Lower lobe of right lung (tissue), 2 donors: ENCODE measurements around the gene NUFIP1. TPM values are rescaled to one million over a fixed set of nuclear protein-coding genes. Genes with fewer than 3 reads are reported as not detected.

Source experiments
- ATAC-seq, 2 donors: fragments of 200-7000 bp; cut with Tn5 transposase; one replicate each; pipeline ENCODE4 v1.9.1; 2020 to 2022; ENCODE audit warnings: mild to moderate bottlenecking in 2 of 2, moderate library complexity in 2 of 2
- DNase-seq: peaks from one replicate; pipeline ENCODE4 v3.0.0-alpha.2; 2020
- H3K27ac ChIP-seq: fragments of 200-600 bp; one replicate; pipeline ENCODE4 v1.8.0; 2022
- H3K27me3 ChIP-seq: fragments of 200-600 bp; one replicate; pipeline ENCODE4 v1.8.0; 2022; ENCODE audit warnings: low read depth
- H3K36me3 ChIP-seq: fragments of 200-600 bp; one replicate; pipeline ENCODE4 v1.8.0; 2022; ENCODE audit warnings: mild to moderate bottlenecking
- H3K4me1 ChIP-seq: fragments of 200-600 bp; one replicate; pipeline ENCODE4 v1.8.0; 2022
- H3K4me3 ChIP-seq: fragments of 200-600 bp; one replicate; pipeline ENCODE4 v1.8.0; 2022; ENCODE audit warnings: mild to moderate bottlenecking
- H3K9me3 ChIP-seq: fragments of 200-600 bp; one replicate; pipeline ENCODE4 v1.8.0; 2022
- intact Hi-C: fragments of 100-400 bp; cut with DNase I; formaldehyde crosslinking; loops from one replicate; pipeline ENCODE4 v1.11.0; 2022
- total RNA-seq: library from RNA; stranded (reverse); fragmentation: NEBNext Ultra II Directional; extraction: Animal tissue kit (Norgen Biotek cat#: 25700); gene quantifications from one replicate; pipeline ENCODE4 v1.2.1, GENCODE V29; 2021
- TF ChIP-seq, protein P1 (sequence below): fragments of 200-600 bp; IDR thresholded peaks from one replicate; pipeline ENCODE4 v1.8.0; 2022; ENCODE audit warnings: antibody characterized with exemption, mild to moderate bottlenecking
- donor health status: DM: no; HTN: yes; CAD: no; lungs with severe emphysema.

Gene NUFIP1
- total RNA-seq, 1 donor from 2014 or later: 3.8 TPM

DNA sequence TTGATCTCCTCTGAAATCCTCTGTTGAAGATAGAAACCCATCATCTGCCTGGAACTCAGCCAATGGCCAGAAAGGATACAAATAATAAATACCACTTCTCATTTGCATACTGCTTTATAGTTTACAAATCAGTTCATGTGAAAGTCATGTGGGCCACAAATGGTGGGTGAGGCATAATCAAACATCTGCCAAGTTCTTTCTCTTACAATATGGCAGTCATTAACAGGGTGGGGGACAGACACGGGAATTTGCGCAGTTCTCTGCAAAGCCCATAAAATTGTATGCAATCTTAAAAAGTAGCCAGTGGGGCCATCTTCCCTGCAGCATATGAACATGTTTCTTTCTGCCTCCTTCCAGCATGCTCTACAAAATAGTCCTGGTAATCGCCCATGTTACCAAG lies 59.6 kb downstream of the NUFIP1 start:
- no peak overlapping the region for H3K27ac ChIP-seq

DNA sequence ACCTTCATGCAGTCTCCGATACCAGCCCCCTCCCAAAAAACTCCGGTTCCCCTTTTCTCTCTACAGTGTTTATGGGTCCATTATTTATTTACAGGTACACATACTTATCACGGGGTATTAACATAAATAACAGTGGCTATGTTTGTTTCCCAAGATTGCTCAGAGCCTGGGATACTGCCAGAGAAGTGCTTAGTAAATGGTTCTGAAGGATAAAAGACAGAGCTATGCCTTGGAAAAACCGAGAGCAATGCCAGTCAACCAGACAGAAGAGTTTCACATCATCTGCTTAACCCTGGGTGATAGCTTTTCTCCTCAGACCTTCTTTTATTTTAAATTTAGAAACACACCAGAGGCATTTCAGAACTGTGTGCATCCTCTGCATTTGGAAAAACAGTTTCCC lies 61.3 kb downstream of the NUFIP1 start:
- TF ChIP-seq, protein P1, sequence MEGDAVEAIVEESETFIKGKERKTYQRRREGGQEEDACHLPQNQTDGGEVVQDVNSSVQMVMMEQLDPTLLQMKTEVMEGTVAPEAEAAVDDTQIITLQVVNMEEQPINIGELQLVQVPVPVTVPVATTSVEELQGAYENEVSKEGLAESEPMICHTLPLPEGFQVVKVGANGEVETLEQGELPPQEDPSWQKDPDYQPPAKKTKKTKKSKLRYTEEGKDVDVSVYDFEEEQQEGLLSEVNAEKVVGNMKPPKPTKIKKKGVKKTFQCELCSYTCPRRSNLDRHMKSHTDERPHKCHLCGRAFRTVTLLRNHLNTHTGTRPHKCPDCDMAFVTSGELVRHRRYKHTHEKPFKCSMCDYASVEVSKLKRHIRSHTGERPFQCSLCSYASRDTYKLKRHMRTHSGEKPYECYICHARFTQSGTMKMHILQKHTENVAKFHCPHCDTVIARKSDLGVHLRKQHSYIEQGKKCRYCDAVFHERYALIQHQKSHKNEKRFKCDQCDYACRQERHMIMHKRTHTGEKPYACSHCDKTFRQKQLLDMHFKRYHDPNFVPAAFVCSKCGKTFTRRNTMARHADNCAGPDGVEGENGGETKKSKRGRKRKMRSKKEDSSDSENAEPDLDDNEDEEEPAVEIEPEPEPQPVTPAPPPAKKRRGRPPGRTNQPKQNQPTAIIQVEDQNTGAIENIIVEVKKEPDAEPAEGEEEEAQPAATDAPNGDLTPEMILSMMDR: no peak
- intact Hi-C loops: no loop called here
- Histone ChIP-seq H3K4me3 (no peak overlapping the region), H3K27ac (no peak overlapping the region), H3K4me1 (peaks cover 11% of the 10 kb centered on the region), H3K9me3 (no peaks in the 10 kb centered on the region), H3K27me3 (no peaks in the 10 kb centered on the region), H3K36me3 (no peaks in the 10 kb centered on the region)
- no peak for ATAC-seq
- DNase-seq: no peak

More for the DNA sequence above, 59.6 kb downstream of the NUFIP1 start:
- Histone ChIP-seq H3K27me3 (no peaks in the 10 kb centered on the region), H3K4me1 (peaks cover 9% of the 10 kb centered on the region), H3K4me3 (no peak overlapping the region), H3K9me3 (no peaks in the 10 kb centered on the region), H3K36me3 (no peaks in the 10 kb centered on the region)
- DNase-seq (no peak), ATAC-seq (no peak)
- intact Hi-C loops: no loop called here
- TF ChIP-seq, protein P1: no peak

DNA sequence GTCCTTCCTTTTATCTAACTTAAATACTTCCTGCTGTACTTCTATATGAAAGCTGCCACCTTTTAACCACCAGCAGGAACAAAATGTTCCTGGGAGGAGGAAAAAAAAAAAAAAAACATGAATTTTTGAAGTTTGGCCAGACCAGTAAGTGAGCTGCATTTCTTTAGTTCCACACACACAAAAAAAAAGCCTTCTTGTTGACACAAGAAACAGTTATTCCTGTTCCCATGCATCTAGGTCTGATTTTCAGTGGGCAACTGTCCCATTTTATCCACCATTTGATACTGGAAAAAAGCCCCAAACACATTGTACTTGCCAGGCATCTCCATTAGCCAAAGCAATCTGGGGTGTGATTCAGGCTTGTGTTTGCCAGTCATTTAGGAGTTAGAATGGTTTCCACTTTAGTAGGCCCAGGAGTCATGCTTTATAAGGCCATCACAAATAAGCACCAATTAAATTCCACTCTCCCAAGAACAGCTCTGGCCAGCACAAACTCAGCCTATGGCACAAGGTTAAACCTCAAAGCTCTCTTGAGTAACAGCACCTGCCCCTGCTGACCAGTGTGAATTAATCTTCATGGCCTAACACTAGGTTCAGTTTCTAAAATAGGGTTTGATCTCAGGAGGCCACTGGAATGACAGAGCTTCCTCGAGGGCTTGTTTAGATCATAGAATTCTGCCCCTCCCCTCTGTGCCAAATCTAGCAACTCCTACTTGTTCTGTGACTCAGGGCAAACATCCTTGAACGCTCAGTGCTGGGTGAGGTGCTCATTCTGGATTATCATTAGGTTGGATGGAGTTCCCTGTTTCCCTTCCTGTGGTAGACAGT lies 67.1 kb downstream of the NUFIP1 start:
- peaks cover 35% of the 10 kb centered on the region for H3K4me1 ChIP-seq
- DNase-seq: no peak
- no peaks in the 10 kb centered on the region for H3K27me3 ChIP-seq
- intact Hi-C loops: no loop called here
- H3K27ac ChIP-seq: peak overlapping the region; percentile 78
- no peaks in the 10 kb centered on the region for H3K9me3 ChIP-seq
- peak; percentile 43 to 61 for ATAC-seq
- H3K36me3 ChIP-seq: no peaks in the 10 kb centered on the region
- no peak overlapping the region for H3K4me3 ChIP-seq
- TF ChIP-seq, protein P1: no peak

DNA sequence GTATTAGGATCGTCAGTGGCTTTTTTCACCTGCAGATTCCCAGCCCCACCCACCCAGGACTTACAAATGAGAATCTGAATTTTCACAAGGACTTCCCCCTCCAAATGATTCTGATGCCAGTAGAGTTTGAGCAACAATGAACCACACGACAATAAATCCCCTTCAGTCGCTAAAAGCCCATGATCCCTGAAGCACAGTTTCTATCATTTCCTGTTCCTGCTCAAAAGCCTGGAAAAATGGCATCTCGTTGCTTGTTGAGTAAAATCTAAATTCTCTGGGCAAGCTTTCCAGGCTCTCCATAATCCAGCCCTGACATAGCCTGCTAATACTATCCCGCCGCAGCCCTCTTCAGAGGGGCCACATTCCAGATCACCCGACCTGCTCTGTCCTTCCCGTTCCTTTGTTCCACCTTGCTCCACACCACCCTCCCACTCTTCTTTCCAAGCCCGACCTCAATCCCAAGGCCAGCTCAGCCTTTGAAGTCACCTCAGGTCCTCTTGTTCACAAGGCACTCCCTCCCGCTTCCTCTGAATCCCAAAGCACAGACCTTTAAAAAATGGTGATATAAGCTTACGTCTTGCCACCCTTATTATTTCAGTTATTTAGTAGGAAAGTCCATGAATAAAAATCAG lies 67.9 kb downstream of the NUFIP1 start:
- Histone ChIP-seq H3K4me1 (peaks cover 35% of the 10 kb centered on the region), H3K27ac (peak overlapping the region; percentile 78), H3K9me3 (no peaks in the 10 kb centered on the region), H3K27me3 (no peaks in the 10 kb centered on the region), H3K4me3 (no peak overlapping the region), H3K36me3 (no peaks in the 10 kb centered on the region)
- TF ChIP-seq, protein P1: no peak
- DNase-seq (no peak), ATAC-seq (no peak)
- intact Hi-C loops: no loop called here

DNA sequence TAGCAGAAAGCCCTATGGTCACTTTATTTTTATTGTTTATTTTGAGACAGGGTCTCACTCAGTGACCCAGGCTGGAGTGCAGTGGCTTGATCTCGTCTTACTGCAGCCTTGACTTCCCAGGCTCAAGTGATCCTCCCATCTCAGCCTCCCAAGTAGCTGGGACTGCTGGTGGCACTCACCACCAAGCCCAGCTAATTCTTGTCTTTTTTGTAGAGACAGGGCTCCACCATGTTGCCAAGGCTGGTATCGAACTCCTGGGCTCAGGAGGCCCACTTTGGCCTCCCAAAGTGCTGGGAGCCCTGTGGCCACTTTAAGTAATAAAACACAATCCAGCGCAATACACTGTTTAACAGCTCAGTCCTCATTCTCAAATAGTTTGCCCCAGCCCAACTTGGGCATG lies 69.3 kb downstream of the NUFIP1 start:
- Histone ChIP-seq H3K36me3 (no peaks in the 10 kb centered on the region), H3K4me3 (no peak overlapping the region), H3K27me3 (no peaks in the 10 kb centered on the region), H3K27ac (peak overlapping the region; percentile 94), H3K4me1 (peaks cover 35% of the 10 kb centered on the region), H3K9me3 (no peaks in the 10 kb centered on the region)
- TF ChIP-seq, protein P1: no peak
- DNase-seq: no peak
- intact Hi-C loops: no loop called here
- ATAC-seq: no peak
